ENCODE results near the gene DNAH11.
A peak's percentile ranks its signal among the peaks of the same experiment; 100 is the strongest.
"Not testable (repeated sequence)": the region's sequence is repeated elsewhere in the genome, so short reads cannot be mapped to it uniquely, and the experiment has no call there.

DNAH11 gene, protein sequence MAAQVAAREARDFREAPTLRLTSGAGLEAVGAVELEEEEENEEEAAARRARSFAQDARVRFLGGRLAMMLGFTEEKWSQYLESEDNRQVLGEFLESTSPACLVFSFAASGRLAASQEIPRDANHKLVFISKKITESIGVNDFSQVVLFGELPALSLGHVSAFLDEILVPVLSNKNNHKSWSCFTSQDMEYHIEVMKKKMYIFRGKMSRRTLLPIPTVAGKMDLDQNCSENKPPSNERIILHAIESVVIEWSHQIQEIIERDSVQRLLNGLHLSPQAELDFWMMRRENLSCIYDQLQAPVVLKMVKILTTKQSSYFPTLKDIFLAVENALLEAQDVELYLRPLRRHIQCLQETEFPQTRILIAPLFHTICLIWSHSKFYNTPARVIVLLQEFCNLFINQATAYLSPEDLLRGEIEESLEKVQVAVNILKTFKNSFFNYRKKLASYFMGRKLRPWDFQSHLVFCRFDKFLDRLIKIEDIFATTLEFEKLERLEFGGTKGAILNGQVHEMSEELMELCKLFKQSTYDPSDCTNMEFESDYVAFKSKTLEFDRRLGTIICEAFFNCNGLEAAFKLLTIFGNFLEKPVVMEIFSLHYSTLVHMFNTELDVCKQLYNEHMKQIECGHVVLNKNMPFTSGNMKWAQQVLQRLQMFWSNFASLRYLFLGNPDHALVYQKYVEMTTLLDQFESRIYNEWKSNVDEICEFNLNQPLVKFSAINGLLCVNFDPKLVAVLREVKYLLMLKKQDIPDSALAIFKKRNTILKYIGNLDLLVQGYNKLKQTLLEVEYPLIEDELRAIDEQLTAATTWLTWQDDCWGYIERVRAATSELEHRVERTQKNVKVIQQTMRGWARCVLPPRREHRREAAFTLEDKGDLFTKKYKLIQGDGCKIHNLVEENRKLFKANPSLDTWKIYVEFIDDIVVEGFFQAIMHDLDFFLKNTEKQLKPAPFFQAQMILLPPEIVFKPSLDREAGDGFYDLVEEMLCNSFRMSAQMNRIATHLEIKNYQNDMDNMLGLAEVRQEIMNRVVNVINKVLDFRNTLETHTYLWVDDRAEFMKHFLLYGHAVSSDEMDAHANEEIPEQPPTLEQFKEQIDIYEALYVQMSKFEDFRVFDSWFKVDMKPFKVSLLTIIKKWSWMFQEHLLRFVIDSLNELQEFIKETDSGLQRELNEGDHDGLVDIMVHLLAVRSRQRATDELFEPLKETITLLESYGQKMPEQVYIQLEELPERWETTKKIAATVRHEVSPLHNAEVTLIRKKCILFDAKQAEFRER (N-terminal part only)

DNA sequence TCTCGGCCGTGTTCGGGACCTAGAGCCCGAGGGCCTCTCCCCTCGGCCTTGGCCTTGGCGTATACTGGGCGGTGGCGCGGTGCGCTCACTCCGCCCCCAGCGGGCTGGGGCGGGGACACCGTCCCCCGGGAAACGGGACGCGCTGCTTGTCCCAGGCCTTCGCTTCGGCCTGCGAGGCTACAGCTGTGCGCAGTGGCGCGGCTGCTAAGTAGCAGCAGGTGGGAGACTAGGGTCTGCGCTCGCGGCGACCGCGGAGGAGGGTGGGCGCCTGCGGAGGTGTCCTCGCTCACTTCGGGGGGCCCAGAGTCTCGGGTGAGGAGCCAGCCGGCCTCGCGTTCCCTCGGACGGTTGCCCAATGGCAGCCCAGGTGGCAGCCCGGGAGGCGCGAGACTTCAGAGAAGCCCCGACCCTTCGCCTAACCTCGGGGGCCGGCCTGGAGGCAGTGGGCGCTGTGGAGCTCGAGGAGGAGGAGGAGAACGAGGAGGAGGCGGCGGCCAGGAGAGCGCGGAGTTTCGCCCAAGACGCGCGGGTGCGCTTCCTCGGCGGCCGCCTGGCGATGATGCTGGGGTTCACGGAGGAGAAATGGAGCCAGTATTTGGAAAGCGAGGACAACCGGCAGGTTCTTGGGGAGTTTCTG lies at the start of gene DNAH11:
DNAH11 (plus strand) TSS at position 149 of the 637 bp plus-strand sequence; CDS start at position 356, 207 bp downstream.
- DNase-seq: peak; percentile 87

DNA sequence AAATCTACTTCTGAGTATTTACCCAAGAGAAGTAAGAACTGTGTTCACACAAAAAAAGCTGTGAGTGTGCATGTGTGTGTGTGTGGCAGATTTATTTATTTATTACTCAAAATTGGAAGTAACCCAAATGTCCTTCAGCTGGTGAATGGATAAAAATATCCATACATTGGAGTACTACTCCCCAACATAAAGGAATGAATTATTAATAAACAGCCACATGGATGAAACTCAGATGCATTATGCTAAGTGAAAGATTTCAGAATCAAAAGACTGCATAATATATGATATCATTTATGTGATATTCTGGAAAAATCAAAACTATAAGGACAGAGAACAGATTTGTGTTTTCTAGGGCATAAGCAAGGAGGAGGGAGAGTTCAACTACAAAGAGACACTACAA lies 47.1 kb upstream of the DNAH11 start:
- DNase-seq: no peak

DNA sequence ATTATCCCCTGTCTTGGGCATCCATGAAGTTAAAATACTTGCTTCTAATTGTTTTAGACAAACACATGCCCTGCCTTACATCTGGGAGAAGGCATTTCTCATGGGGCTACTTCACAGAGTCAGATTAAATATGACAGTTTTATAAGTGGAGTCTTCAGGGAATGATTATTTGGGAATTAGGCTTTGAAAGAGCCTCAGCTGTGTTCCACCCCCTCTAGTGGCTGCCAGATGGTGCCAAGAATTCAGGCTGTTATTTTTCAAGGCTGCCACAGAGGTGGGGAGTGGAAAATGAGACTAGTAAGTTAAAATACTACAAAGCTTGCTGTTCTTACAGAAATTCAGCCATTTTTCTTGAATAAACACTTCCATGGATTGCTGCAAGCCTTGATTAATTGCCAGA lies 45.8 kb upstream of the DNAH11 start:
- no peak for DNase-seq

DNA sequence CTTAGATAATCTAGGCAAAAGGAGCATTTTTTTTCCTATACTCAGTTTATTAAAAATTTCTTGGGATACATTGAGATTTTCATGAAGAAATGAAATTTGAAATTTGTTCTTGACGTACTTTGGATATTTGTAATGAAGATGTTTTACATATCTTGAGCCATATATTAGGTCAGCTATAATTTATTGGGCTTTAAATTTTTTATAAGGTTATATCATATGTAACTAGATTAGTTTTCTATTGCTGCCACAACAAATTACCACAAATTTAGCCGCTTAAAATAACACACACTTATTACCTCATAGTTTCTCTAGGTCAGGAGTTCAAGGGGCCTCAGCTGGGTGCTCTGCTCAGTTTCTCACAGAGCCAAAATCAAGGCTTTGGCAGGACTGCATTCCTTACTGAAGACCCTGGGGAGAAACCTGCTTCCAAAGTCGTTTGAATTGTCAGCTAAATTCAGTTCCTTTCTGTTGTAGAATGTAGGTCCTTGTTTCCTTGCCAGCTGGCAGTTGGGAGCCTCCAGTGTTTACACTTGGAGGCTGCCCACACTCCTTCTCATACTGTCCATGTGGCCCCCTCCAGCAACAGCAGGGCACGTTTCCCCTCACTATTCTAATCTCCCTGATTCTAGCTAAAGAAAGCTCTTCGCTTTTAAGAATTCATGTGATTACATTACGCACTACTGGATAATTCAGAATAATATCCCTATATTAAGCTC lies 42.6 kb upstream of the DNAH11 start:
- no peak for DNase-seq

GRCh38 chr7:21504021-21504420 lies 38.8 kb upstream of the DNAH11 start:
- DNase-seq: no peak

DNA sequence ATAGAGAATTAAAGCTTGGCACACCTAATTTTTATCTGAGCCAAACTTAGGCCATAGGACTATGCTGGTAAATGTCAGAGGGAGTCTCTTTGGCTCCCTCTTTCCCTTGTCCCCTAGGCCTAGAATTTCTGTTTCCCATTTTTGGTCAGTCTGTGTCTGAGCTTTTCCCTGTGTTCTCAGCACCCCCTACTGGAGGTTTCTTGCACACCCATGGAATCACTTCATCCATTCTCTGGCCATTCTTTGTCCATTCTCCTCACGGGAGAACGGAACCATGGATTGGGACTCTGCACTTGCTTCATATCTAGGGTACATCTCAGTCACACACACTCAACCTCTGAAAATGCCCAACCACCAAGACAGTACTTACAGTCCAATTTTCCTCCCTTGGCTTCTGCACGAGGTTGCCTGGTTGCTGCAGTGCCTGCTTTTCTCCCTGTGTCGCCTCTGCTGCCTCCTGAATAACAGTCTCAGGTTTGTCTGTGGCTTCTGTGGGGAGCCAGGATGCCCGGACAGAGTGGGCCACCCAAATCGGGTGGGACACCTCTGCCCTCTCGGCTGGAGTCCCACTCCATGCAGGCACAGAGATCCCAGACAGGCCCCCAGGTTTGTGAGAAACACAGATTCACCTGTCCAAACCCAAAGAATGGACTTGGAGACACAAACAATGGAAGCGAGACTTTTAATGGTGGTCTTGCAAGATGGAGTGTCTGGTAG lies 35.1 kb upstream of the DNAH11 start:
- DNase-seq: no peak

- no peak for DNase-seq
These were observed 34.3 kb upstream of the DNAH11 start for GRCh38 chr7:21508538-21508937.

- no peak for DNase-seq
These were observed 28.8 kb upstream of the DNAH11 start for GRCh38 chr7:21514062-21514461.

- DNase-seq: no peak
These were observed 18.2 kb upstream of the DNAH11 start for GRCh38 chr7:21524680-21525079.

DNA sequence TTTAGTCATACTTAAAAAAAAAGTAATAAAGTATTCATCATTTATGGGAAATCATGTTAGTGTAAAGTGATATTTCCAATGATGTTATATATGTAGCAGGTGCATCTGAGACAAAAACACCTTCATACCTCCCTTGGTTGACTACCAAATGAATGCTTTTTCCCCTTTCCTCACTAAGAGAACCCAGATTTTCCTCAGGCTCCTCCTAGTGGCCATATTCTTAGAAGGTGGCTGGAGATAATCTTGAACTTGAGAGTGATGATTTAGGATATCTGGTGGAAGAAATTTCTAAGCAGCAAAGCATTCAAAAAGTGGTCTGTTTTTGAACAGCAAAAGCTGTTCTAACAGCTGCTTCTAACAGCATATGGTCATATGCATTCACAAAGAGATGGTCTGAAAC lies 16.8 kb upstream of the DNAH11 start:
- DNase-seq: no peak

- DNase-seq: no peak
These were observed 16.4 kb upstream of the DNAH11 start for GRCh38 chr7:21526448-21526847.

DNA sequence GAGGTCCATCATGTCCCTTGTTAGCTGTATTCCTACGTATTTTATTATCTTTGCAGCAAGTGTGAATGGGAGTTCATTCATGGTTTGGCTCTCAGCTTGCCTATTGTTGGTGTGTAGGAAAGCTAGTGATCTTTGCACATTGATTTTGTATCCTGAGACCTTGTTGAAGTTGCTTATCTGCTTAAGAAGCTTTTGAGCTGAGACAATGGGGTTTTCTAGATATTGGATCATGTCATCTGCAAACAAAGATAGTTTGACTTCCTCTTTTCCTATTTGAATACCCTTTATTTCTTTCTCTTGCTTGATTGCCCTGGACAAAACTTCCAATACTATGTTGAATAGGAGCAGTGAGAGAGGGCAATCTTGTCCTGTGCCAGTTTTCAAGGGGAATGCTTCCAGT lies 10.4 kb upstream of the DNAH11 start:
- not testable (repeated sequence) for DNase-seq

- not testable (repeated sequence) for DNase-seq
These were observed 9.2 kb upstream of the DNAH11 start for GRCh38 chr7:21533646-21534045.

GRCh38 chr7:21536445-21537118 lies 6.3 kb upstream of the DNAH11 start:
- not testable (repeated sequence) for DNase-seq

GRCh38 chr7:21538936-21539495 lies 3.8 kb upstream of the DNAH11 start:
- DNase-seq: no peak

DNA sequence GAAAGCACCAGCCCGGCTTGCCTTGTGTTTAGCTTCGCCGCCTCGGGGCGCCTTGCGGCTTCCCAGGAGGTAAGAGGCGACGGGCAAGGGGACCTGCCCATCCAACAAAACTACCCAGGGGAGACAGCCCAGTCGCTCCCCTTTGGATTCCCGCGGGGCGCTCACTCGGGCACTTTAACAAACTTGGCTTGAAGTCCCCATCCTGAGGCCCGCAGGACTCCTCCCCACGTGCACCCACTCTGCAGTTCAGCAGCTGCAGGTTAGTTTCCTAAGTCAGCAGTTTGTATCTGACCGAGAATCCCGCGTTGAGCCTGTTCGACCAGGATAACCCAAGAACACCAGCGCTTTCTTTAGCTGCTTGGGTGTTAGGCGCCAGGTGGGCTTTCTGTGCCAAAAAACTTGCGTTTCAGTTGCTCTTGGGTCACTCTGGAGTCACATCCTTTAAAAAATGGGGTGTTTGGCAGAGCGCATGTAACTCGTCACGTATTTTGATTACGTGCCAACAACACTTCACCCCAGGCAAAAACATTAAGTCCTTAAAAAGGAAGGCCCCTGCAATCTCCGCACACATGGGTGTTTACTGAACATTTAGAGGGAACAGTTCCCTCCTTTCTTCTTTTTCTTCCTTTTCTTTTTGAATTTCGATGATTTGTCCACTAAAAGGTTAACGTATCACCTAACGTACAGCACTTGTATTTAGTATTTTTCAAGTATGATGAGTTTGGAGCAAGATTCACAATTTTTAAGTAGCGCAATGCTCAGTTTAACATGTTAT lies 876 bp downstream of the DNAH11 start:
- peak; percentile 58 for DNase-seq

DNA sequence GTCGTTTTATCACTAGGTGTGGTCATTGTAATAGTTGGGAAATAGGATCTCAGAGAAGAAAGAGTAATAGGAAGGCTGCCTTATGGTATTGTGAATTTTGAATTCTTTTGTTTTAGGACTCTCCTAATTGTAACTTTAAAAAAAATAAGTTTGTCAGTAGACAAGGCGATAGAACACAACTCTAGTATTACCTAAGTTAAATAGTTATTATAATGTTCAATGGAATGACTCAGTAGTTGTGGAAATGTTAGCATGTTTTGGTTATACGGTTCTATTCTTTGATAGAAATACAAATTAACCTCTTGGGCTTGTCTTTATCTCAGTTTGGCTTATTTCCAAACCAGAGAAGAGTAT lies 1.4 kb downstream of the DNAH11 start:
- DNase-seq: no peak

DNA sequence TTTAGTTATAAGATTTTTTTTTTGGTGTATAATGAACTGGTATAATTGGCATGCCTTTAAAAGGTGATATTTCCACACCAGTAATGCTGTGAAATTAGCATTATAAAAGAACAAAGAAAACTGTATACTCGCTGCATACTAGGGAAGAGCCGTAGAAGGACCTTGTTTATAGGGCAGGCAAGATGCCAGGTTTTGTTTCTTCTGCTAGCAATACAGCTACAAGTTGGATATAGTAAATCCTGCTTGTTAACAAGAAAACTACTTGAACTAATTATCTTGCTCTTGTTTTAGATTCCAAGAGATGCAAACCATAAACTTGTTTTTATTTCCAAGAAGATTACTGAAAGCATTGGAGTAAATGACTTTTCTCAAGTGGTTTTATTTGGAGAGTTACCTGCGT lies 1.9 kb downstream of the DNAH11 start:
- peak; percentile 29 for DNase-seq

DNA sequence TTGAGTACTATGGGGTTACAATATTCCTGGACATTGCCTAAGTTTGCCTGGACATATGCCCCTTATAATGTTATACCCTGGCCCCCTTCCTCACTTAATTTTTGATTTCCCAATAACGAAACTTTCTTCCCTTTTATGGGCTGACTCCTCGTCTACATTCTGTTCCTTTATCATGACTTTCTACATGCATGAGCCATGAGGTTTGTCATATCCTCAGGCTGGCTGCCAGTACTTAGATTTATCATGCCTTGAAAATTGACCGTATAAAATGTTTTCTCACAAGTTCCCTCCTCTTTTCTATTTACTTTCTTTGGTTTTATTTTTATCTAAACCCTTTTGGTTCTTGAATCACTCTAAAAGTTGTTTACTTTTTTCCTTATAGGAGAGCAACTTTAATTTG lies 4.7 kb downstream of the DNAH11 start:
- no peak for DNase-seq

DNA sequence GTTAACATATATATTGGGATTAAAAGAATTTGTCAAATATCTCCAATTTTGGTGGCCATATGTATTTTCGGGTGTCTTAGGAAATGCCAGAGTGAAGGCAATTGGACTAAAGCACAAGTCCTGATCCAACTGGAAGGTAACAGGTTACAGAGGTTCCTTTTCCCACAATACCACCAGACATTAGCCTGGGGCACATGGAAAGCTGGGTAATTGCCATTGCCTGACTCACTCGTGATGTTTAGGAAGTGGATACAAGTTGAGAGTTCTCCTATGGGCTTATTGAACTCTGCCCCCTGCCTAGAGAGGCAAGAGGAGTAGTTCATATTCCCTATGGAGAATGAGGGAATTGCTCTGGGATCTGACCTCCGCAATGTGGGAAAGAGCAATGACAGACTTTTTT lies 5.7 kb downstream of the DNAH11 start:
- DNase-seq: no peak

Data from eye (tissue), 1 donor.